NOMO-1 (cell line): Measurements from ENCODE around the gene PIAS1.
A peak's percentile ranks its signal among the peaks of the same experiment; 100 is the strongest.
"Not testable (repeated sequence)": the region's sequence is repeated elsewhere in the genome, so short reads cannot be mapped to it uniquely, and the experiment has no call there.

Experiments
- DNase-seq, 2 experiments: peaks; one replicate each; lab custom pipeline; 2025; ENCODE audit not compliant: unreplicated experiment in 2 of 2; lab: John Stamatoyannopoulos, UW

Gene PIAS1

GRCh38 chr15:68034081-68034480 is 20.0 kb upstream of the PIAS1 start:
- no peak for DNase-seq

DNA sequence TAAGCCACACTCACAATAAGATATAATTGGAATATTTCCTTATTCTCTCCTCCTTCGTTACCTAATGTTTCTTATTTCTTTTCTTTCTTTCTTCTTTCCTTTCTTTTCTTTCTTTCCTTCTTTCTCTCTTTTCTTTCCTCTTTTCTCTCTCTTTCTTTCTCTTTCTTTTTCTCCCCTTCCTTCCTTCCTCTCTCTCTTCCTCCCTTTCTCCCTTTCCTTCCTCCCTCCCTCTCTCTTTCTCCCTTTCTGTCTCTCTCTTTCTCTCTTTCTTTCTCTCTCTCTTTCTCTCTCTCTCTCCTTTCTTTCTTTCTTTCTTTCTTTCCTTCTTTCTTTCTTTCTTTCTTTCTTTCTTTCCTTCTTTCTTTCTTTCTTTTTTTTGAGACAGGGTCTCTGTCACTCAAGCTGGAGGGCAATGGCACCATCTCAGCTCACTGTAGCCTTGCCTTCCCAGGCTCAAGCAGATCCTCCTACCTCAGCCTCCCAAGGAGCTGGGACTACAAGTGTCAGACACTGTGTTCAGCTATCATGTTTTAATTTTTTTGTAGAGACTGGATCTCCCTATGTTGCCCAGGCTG is 19.3 kb upstream of the PIAS1 start:
- no peak for DNase-seq

DNA sequence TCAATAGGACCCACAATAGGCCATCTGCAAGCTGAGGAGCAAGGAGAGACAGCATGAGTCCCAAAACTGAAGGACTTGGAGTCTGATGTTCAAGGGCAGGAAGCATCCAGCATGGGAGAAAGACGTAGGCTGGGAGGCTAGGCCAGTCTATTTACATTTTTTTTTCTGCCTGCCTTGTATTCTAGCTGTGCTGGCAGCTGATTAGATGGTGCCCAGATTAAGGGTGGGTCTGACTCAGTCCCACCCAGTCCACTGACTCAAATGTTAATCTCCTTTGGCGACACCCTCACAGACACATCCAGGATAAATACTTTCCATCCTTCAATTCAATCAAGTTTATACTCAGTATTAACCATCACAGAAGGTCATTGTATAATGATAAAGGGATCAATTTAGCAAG is 15.9 kb upstream of the PIAS1 start:
- no peak for DNase-seq

- no peak for DNase-seq
These were observed 14.0 kb upstream of the PIAS1 start for GRCh38 chr15:68040144-68040543.

GRCh38 chr15:68042156-68042854 is 11.8 kb upstream of the PIAS1 start:
- no peak for DNase-seq

- no peak for DNase-seq
These were observed 11.3 kb upstream of the PIAS1 start for GRCh38 chr15:68042855-68043222.

- no peak for DNase-seq
These were observed 8.5 kb upstream of the PIAS1 start for GRCh38 chr15:68045289-68046265.

- no peak for DNase-seq
These were observed 6.3 kb upstream of the PIAS1 start for GRCh38 chr15:68047826-68048225.

GRCh38 chr15:68051109-68051508 is 3.0 kb upstream of the PIAS1 start:
- peak in 1 of 2 experiments; percentile 26 for DNase-seq

- no peak for DNase-seq
These were observed 2.2 kb upstream of the PIAS1 start for GRCh38 chr15:68051907-68052306.

DNA sequence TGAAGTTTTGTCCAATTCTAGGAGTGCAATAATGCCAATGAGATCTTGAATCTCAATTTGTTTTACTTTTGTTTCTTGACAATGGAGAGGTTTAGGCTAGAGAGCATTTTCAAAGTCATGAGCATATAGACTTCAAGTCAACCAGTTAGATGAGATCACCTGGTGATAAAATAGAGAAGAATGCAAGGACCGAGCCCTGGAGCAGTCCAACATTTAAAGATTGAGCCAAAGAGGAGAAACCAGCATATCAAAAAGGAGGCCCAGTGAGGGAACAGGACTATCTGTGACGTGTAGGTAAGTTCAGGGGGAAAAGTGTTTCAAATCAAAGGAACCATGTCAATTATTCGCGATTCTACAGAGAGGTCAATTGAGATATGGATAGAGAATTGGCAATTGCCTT is 1.7 kb upstream of the PIAS1 start:
- no peak for DNase-seq

- DNase-seq = no peak
These were observed 1.1 kb upstream of the PIAS1 start for GRCh38 chr15:68053001-68053400.

DNA sequence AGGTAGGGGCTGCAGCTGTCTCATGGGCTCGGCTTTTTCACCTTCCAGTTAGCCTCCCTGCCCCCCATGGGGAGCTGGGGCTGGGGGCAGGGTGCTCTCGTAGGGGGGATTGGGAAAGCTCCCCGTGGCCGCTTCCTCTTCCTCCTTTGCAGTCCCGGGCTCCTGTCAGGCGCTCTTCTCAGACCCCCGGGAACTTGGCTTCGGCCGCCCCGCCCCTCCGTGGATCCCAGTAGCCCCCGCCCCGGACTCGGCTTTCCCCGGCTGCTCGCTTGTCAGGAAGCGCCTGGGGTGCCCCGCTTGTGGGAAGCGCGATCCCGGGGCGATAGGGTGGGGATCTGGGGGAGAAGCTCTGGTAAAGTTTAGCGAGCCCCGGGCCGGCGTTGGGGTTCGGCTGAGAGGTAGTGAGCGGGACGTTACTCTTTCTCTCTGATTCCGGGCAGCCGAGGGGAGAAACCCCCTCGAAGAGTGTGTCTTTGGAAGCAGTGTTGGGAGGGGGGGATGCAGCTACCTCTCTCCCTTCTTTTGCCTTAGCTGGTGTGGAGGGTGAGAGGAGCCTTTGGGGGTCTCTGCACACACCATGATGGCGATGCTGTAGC is 611 bp downstream of the PIAS1 start:
- DNase-seq = peak; percentile 44 to 50

DNA sequence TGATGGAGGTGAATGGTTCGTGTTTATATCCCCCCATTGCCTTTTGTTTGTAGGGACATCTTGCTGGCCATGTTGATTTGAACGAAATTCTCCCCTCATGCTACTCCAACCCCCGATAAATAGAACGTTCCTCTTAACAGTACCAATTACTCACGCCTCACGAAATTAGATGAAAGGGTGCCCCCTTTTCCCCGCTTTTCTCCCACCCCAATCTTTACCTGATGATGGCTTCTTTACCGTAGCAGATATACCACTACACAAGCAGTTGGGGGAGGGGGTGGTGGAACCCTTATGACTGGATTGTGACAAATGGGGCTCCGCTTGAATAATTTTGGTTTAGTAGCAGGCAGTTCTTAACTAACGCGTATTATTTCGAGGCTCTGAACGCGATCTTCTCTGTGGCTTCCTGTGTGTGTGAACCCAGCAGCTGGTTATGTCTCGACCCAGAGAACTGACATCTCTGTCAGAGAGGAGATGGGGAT is 1.1 kb downstream of the PIAS1 start:
- peak in 1 of 2 experiments; percentile 36 for DNase-seq

DNA sequence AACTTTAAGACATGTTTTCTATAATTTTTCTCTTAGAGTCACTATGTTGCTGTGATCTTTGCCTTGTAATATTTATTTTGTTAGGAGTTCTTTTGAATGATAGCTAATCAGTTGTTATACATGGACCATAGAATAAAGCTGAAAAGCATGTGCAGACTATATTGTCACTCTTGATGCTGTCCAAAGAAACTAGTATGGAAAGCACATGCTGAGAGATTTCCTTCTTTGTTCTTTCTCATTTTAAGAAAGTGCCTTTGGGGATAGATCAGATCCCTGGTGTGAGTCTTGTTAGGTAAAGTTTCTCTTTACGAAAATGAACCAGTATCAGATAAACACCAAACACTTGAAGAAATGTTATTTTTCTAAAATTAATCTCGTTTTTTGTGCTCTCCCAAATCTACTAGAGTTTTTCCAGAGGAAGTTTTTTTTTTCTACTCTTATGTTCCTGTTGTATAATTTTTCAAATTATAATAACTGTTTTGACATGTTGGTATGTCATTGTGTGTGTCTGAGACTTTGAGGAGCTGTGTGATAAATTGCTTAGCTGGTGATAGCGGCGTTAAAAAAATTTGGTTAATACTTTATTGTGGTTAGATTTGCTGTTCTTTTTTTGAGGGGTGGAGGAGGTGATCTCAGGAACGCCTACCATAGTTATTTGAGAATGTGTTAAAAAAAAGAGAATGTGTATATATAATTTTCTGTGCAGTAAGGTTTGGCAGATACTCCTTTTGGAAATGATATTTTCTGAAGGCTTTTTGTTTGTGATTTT is 2.2 kb downstream of the PIAS1 start:
- DNase-seq = no peak

- DNase-seq = no peak
These were observed 2.9 kb downstream of the PIAS1 start for GRCh38 chr15:68057034-68057433.

- DNase-seq = no peak
These were observed 3.6 kb downstream of the PIAS1 start for GRCh38 chr15:68057758-68058157.

DNA sequence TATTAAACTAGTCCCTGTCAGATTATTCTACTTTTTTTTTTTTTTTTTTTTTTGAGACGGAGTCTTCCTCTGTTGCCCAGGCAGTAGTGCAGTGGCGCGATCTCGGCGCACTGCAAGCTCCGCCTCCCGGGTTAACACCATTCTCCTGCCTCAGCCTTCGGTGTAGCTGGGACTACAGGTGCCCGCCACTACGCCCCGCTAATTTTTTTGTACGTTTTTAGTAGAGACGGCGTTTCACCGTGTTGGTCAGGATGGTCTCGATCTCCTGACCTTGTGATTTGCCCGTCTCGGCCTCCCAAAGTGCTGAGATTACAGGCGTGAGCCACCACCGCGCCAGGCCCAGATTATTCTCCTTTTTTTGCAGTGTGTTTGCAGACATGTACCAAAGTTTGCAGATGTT is 4.9 kb downstream of the PIAS1 start:
- not testable (repeated sequence) for DNase-seq

- no peak for DNase-seq
These were observed 5.5 kb downstream of the PIAS1 start for GRCh38 chr15:68059630-68060029.

GRCh38 chr15:68061171-68061570 is 7.1 kb downstream of the PIAS1 start:
- DNase-seq = no peak
